Measurements from ENCODE around the gene SUSD4. TPM values are rescaled to one million over a fixed set of nuclear protein-coding genes. Genes with fewer than 3 reads are reported as not detected.
A peak's percentile ranks its signal among the peaks of the same experiment; 100 is the strongest.

The SUSD4 gene
- total RNA-seq, 2 experiments from 2014 or later = 13.0 to 13.8 TPM

DNA sequence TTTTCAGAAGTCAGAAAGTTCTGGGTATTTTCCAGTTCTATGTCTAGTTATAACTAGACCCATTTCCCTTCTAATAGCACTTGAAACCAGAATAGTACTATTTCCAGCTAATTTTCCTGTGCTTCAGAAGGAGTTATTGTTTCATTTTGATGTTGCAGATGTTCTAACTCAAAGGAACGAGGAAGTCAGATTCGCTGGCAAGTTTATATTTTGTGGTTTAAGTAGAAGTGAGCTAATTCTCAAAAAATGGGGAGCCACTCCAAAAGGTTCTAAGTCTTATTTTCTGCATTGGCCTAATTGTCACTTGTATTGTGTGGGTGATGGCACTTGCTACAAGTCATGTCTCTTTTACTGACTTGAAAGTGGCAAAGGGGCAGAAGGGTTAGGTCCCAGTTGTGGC, 47.3 kb upstream of the SUSD4 start:
- Mint-ChIP-seq H3K4me3 (no peak overlapping the region), H3K27ac (no peak overlapping the region), H3K9me3 (no peaks in the 10 kb centered on the region), H3K4me1 (ENCODE audit: low read depth) (no peaks in the 10 kb centered on the region), H3K27me3 (no peaks in the 10 kb centered on the region), H3K36me3 (ENCODE audit: low read depth) (no peaks in the 10 kb centered on the region)
- POLR2A ChIA-PET = no interaction called here
- Histone ChIP-seq H3K4me1 (ENCODE audit: insufficient read depth, low read length) (no peaks in the 10 kb centered on the region), H3K27ac (ENCODE audit: low read depth in 1 of 2, low read length in 2 of 2) (no peak overlapping the region), H3K27me3 (ENCODE audit: control insufficient read depth in 1 of 2, insufficient read depth in 2 of 2, low read length in 2 of 2) (peaks cover 0 to 6% of the 10 kb centered on the region in 2 experiments), H3K36me3 (ENCODE audit: insufficient read depth, low read length) (no peaks in the 10 kb centered on the region), H3K4me3 (ENCODE audit: low read length) (no peak overlapping the region), H3K9me3 (ENCODE audit: control insufficient read depth in 1 of 2, insufficient read depth in 1 of 2, low read length in 2 of 2) (no peaks in the 10 kb centered on the region)
- DNase-seq = no peak
- TF ChIP-seq, protein P1, sequence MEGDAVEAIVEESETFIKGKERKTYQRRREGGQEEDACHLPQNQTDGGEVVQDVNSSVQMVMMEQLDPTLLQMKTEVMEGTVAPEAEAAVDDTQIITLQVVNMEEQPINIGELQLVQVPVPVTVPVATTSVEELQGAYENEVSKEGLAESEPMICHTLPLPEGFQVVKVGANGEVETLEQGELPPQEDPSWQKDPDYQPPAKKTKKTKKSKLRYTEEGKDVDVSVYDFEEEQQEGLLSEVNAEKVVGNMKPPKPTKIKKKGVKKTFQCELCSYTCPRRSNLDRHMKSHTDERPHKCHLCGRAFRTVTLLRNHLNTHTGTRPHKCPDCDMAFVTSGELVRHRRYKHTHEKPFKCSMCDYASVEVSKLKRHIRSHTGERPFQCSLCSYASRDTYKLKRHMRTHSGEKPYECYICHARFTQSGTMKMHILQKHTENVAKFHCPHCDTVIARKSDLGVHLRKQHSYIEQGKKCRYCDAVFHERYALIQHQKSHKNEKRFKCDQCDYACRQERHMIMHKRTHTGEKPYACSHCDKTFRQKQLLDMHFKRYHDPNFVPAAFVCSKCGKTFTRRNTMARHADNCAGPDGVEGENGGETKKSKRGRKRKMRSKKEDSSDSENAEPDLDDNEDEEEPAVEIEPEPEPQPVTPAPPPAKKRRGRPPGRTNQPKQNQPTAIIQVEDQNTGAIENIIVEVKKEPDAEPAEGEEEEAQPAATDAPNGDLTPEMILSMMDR (IDR thresholded peaks at IDR 0.05) = no peak
- CTCF ChIA-PET = no interaction called here
- intact Hi-C loops (cut with DNase I, micrococcal nuclease) = no loop called here
- no peak for ATAC-seq (ENCODE audit: poor library complexity)

DNA sequence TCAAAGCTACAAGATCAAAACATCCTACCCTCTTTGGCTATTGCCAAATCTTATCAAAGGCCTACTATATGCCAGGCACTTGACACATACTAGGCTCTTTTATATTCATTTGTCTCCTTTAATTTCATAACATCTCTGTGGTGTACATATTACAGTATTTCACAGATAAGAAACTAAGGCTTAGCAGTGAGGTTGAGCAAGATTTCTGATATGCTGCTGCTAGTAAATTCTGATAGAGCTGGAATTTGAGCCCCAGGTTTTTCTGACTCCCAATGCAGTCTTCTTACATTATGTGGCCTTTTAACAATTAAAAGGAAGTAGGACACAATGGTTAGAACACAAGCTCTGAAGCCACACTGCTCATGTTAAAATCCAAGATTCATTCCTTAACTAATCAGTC, 46.1 kb upstream of the SUSD4 start:
- Mint-ChIP-seq H3K4me1 (ENCODE audit: low read depth) (peaks cover 8% of the 10 kb centered on the region), H3K27me3 (no peaks in the 10 kb centered on the region), H3K27ac (no peak overlapping the region), H3K9me3 (no peaks in the 10 kb centered on the region), H3K36me3 (ENCODE audit: low read depth) (no peaks in the 10 kb centered on the region), H3K4me3 (no peak overlapping the region)
- Histone ChIP-seq H3K27ac (ENCODE audit: low read depth in 1 of 2, low read length in 2 of 2) (no peak overlapping the region), H3K9me3 (ENCODE audit: control insufficient read depth in 1 of 2, insufficient read depth in 1 of 2, low read length in 2 of 2) (no peaks in the 10 kb centered on the region), H3K4me1 (ENCODE audit: insufficient read depth, low read length) (peaks cover 3% of the 10 kb centered on the region), H3K36me3 (ENCODE audit: insufficient read depth, low read length) (no peaks in the 10 kb centered on the region), H3K4me3 (ENCODE audit: low read length) (no peak overlapping the region), H3K27me3 (ENCODE audit: control insufficient read depth in 1 of 2, insufficient read depth in 2 of 2, low read length in 2 of 2) (peaks cover 0 to 6% of the 10 kb centered on the region in 2 experiments)
- ATAC-seq (ENCODE audit: poor library complexity) = no peak
- POLR2A ChIA-PET = no interaction called here
- TF ChIP-seq, protein P1 (IDR thresholded peaks at IDR 0.05) = no peak
- intact Hi-C loops (cut with DNase I, micrococcal nuclease) = no loop called here
- CTCF ChIA-PET = no interaction called here
- no peak for DNase-seq

DNA sequence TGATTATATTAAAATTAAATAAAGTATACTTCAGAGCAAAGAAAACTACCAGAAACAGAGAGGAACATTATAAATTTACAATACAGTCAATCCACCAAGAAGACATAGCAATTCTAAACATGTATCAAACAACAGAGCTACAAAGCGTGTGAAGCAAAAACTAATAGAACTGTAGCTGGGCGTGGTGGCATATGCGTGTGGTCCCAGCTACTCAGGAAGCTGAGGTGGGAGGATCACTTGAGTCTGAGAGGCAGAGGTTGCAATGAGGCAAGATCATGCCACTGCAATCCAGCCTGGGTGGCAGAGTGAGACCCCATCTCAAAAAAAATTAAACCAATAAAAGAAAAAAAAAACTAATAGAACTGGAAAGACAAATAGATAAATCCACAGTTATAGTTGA, 41.5 kb upstream of the SUSD4 start:
- Histone ChIP-seq H3K9me3 (ENCODE audit: control insufficient read depth in 1 of 2, insufficient read depth in 1 of 2, low read length in 2 of 2) (no peaks in the 10 kb centered on the region), H3K4me1 (ENCODE audit: insufficient read depth, low read length) (peaks cover 3% of the 10 kb centered on the region), H3K4me3 (ENCODE audit: low read length) (no peak overlapping the region), H3K36me3 (ENCODE audit: insufficient read depth, low read length) (no peaks in the 10 kb centered on the region), H3K27ac (ENCODE audit: low read depth in 1 of 2, low read length in 2 of 2) (no peak overlapping the region), H3K27me3 (ENCODE audit: control insufficient read depth in 1 of 2, insufficient read depth in 2 of 2, low read length in 2 of 2) (no peaks in the 10 kb centered on the region)
- ATAC-seq (ENCODE audit: poor library complexity) (peak; percentile 61), DNase-seq (peak in 3 of 14 experiments; percentile 22 to 41 (median 32))
- Mint-ChIP-seq H3K4me3 (no peak overlapping the region), H3K36me3 (ENCODE audit: low read depth) (no peaks in the 10 kb centered on the region), H3K4me1 (ENCODE audit: low read depth) (peaks cover 39% of the 10 kb centered on the region), H3K9me3 (peaks cover 8% of the 10 kb centered on the region), H3K27ac (no peak overlapping the region), H3K27me3 (no peaks in the 10 kb centered on the region)
- ChIA-PET POLR2A (no interaction called here), CTCF (no interaction called here)
- TF ChIP-seq, protein P1 (IDR thresholded peaks at IDR 0.05) = no peak
- intact Hi-C loops (cut with DNase I, micrococcal nuclease) = no loop called here
